K562 (cell line): Measurements from ENCODE around the gene SLC25A15. TPM values are rescaled to one million over a fixed set of nuclear protein-coding genes. Genes with fewer than 3 reads are reported as not detected.

Experiments
- BACH1 ChIP-seq: fragments of 200-800 bp; sonication (Bioruptor generic); IDR thresholded peaks from 2 replicates; pipeline ENCODE4 v1.6.1; 2016; ENCODE audit warnings: missing genetic modification characterization, missing compliant biosample characterization
- DDX20 ChIP-seq: fragments of 450-650 bp; IDR thresholded peaks from 2 replicates; pipeline ENCODE4 v1.6.1; 2016; ENCODE audit warnings: missing genetic modification characterization, low read depth, mild to moderate bottlenecking, missing compliant biosample characterization, moderate library complexity
- DMBX1 ChIP-seq: fragments of 250-450 bp; sonication (Bioruptor Pico); IDR thresholded peaks from 2 replicates; pipeline ENCODE4 v1.8.0; 2022; ENCODE audit warnings: inconsistent platforms, mild to moderate bottlenecking, moderate library complexity, borderline replicate concordance
- EP300 ChIP-seq: IDR thresholded peaks from 2 replicates; pipeline ENCODE4 v1.6.1; 2012; ENCODE audit warnings: low read length, improper control_type of control experiment
- ERF ChIP-seq: fragments of 450-650 bp; formaldehyde crosslinking; IDR thresholded peaks from 2 replicates; pipeline ENCODE4 v1.4.0; 2020; ENCODE audit warnings: mild to moderate bottlenecking, mixed read lengths
- GABPB1 ChIP-seq: sonication (generic); formaldehyde crosslinking; IDR thresholded peaks from 2 replicates; pipeline ENCODE4 v1.8.0; 2022; ENCODE audit warnings: mild to moderate bottlenecking, missing genetic modification reagents
- L3MBTL2 ChIP-seq: fragments of 450-650 bp; IDR thresholded peaks from 2 replicates; pipeline ENCODE4 v1.6.1; 2016; ENCODE audit warnings: mild to moderate bottlenecking, moderate library complexity
- SAFB2 ChIP-seq: fragments of 200-400 bp; formaldehyde crosslinking; IDR thresholded peaks from 2 replicates; pipeline ENCODE4 v1.6.1; 2018; ENCODE audit warnings: borderline replicate concordance, low read length, low read depth, moderate library complexity; ENCODE audit not compliant: severe bottlenecking
- TAF15 ChIP-seq: fragments of 200-400 bp; formaldehyde crosslinking; IDR thresholded peaks from 2 replicates; pipeline ENCODE4 v1.6.1; 2017; ENCODE audit warnings: mild to moderate bottlenecking, low read depth, low read length, moderate library complexity
- polyA plus RNA-seq, 8 experiments: library from polyadenylated mRNA; depleted of rRNA in 4 of 8; stranded (reverse) in 5 of 8; unstranded in 3 of 8; fragments of >200 nt; fragmentation: Nextera tagmentation in 2 of 8; fragmentation: Illumina TruSeq in 1 of 8; extraction: Ambion mirVana in 2 of 8; extraction: Trizol in 1 of 8; gene quantifications; 2 replicates each; pipeline versions ENCODE4 v1.2.1 to v1.2.3, GENCODE V29; 2011 to 2014; ENCODE audit warnings: inconsistent platforms in 1 of 8, missing spikeins in 1 of 8
- total RNA-seq, 7 experiments: library from RNA; depleted of rRNA in 6 of 7; stranded (reverse); fragments of >200 nt in 6 of 7; fragmentation: Illumina TruSeq in 2 of 7; extraction: Trizol in 2 of 7; gene quantifications; 2 replicates each; pipeline versions ENCODE4 v1.2.1 to v1.2.3, GENCODE V29; 2011 to 2021; ENCODE audit warnings: low replicate concordance in 1 of 7
- TF ChIP-seq, protein P1 (sequence below): sonication (generic); IDR thresholded peaks from 2 replicates; pipeline ENCODE4 v1.6.1; 2016
- TF ChIP-seq, protein P2 (sequence below), 3 experiments: IDR thresholded peaks in 2 of 3; conservative IDR thresholded peaks in 1 of 3; 2 replicates each; pipeline ENCODE4 v1.5.1; 2011 to 2012; ENCODE audit warnings: low read length in 3 of 3, mild to moderate bottlenecking in 3 of 3, control low read depth in 2 of 3, improper control_type of control experiment in 1 of 3, inconsistent platforms in 1 of 3, low read depth in 1 of 3, mixed read lengths in 1 of 3, moderate library complexity in 1 of 3; ENCODE audit not compliant: insufficient read depth in 2 of 3
- TF ChIP-seq, protein P3 (sequence below), 2 experiments: fragments of 250-450 bp in 1 of 2; fragments of 450-650 bp in 1 of 2; sonication (Bioruptor Pico) in 1 of 2; IDR thresholded peaks; 2 replicates each; pipeline versions ENCODE4 v1.6.1 to v1.8.0; 2016 to 2021; ENCODE audit warnings: mild to moderate bottlenecking in 2 of 2, moderate library complexity in 2 of 2, missing compliant biosample characterization in 1 of 2, missing genetic modification characterization in 1 of 2
- TF ChIP-seq, protein P4 (sequence below): fragments of 250-450 bp; sonication (Bioruptor Pico); IDR thresholded peaks from 2 replicates; pipeline ENCODE4 v1.5.0; 2021
- TF ChIP-seq, protein P5 (sequence below): fragments of 200-800 bp; sonication (Bioruptor generic); IDR thresholded peaks from 2 replicates; pipeline ENCODE4 v1.6.1; 2017; ENCODE audit warnings: missing genetic modification characterization, missing compliant biosample characterization
- TF ChIP-seq, protein P6 (sequence below): fragments of 250-450 bp; sonication (Bioruptor Pico); IDR thresholded peaks from 2 replicates; pipeline ENCODE4 v1.5.0; 2021; ENCODE audit warnings: mild to moderate bottlenecking, moderate library complexity

Gene SLC25A15
- total and polyA plus RNA-seq, 9 of the 15 experiments (the other 6 are each of a cell fraction or from before 2014, with no cell fraction given) = 3.5 to 30.5 (median 20.3) TPM

DNA sequence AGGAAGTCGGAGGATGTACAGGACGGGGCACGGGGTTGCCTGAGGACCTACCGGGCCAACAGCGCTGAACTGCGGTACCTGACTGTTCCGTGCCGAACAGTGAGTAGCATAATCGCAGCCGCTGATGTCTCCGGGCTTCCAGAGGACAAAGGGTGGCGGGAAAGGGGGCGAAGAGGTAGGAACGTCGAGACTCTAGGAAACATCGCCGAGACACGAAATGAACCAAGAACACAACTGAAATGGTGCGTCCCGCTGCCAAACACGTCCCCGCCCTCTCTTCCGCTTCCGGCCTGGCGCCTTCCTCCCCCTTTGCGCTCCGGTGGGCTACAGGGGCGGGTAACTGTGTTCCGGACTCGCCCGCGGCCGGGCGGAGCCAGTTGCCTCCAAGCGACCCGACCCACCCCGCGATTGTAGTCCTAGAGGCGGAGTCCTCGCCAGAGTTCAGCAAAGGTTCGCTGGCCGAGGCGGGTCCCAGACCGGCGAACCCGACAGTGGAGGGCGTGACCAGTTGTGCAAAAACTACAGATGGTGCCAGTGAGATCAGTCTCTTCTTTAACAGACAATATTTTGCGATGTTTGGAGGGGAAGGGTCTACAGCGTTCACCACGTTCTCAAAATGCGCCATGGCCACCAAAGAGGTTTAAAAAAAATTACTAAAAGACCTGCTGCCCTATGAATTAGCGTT, 18.3 kb upstream of the SLC25A15 start, which contains the start of gene MRPS31 (continued):
- TF ChIP-seq, protein P1, sequence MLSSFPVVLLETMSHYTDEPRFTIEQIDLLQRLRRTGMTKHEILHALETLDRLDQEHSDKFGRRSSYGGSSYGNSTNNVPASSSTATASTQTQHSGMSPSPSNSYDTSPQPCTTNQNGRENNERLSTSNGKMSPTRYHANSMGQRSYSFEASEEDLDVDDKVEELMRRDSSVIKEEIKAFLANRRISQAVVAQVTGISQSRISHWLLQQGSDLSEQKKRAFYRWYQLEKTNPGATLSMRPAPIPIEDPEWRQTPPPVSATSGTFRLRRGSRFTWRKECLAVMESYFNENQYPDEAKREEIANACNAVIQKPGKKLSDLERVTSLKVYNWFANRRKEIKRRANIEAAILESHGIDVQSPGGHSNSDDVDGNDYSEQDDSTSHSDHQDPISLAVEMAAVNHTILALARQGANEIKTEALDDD = 0 out of 2 replicates have a peak, but pooled peaks have one; percentile 32
- no peak for TF ChIP-seq TAF15
- TF ChIP-seq, protein P2, sequence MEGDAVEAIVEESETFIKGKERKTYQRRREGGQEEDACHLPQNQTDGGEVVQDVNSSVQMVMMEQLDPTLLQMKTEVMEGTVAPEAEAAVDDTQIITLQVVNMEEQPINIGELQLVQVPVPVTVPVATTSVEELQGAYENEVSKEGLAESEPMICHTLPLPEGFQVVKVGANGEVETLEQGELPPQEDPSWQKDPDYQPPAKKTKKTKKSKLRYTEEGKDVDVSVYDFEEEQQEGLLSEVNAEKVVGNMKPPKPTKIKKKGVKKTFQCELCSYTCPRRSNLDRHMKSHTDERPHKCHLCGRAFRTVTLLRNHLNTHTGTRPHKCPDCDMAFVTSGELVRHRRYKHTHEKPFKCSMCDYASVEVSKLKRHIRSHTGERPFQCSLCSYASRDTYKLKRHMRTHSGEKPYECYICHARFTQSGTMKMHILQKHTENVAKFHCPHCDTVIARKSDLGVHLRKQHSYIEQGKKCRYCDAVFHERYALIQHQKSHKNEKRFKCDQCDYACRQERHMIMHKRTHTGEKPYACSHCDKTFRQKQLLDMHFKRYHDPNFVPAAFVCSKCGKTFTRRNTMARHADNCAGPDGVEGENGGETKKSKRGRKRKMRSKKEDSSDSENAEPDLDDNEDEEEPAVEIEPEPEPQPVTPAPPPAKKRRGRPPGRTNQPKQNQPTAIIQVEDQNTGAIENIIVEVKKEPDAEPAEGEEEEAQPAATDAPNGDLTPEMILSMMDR (IDR thresholded peaks at IDR 0.05 in 2 of 3, conservative IDR thresholded peaks at IDR 0.05 in 1 of 3; ENCODE audit: insufficient read depth in 2 of 3, low read depth in 1 of 3, low read length in 3 of 3) = peak in 1 of 3 experiments; percentile 13; a peak in 1 of 6 replicates
- TF ChIP-seq, protein P3, sequence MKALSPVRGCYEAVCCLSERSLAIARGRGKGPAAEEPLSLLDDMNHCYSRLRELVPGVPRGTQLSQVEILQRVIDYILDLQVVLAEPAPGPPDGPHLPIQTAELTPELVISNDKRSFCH (CRISPR knock-in tag; IDR thresholded peaks at IDR 0.05) = no peak
- TF ChIP-seq, protein P3 (tag; IDR thresholded peaks at IDR 0.05) = peak; percentile 85
- TF ChIP-seq ERF (CRISPR knock-in tag) = 0 out of 2 replicates have a peak, but pooled peaks have one; percentile 18
- TF ChIP-seq SAFB2 = no peak
- TF ChIP-seq, protein P4, sequence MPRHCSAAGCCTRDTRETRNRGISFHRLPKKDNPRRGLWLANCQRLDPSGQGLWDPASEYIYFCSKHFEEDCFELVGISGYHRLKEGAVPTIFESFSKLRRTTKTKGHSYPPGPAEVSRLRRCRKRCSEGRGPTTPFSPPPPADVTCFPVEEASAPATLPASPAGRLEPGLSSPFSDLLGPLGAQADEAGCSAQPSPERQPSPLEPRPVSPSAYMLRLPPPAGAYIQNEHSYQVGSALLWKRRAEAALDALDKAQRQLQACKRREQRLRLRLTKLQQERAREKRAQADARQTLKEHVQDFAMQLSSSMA (CRISPR knock-in tag) = peak; percentile 92
- TF ChIP-seq EP300 = peak; percentile 36; the same call in 1 of the 2 replicates
- no peak for TF ChIP-seq DMBX1
- TF ChIP-seq GABPB1 = peak; percentile 100
- TF ChIP-seq BACH1 (tag) = no peak
- TF ChIP-seq, protein P5, sequence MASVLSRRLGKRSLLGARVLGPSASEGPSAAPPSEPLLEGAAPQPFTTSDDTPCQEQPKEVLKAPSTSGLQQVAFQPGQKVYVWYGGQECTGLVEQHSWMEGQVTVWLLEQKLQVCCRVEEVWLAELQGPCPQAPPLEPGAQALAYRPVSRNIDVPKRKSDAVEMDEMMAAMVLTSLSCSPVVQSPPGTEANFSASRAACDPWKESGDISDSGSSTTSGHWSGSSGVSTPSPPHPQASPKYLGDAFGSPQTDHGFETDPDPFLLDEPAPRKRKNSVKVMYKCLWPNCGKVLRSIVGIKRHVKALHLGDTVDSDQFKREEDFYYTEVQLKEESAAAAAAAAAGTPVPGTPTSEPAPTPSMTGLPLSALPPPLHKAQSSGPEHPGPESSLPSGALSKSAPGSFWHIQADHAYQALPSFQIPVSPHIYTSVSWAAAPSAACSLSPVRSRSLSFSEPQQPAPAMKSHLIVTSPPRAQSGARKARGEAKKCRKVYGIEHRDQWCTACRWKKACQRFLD (CRISPR knock-in tag) = no peak
- TF ChIP-seq, protein P6, sequence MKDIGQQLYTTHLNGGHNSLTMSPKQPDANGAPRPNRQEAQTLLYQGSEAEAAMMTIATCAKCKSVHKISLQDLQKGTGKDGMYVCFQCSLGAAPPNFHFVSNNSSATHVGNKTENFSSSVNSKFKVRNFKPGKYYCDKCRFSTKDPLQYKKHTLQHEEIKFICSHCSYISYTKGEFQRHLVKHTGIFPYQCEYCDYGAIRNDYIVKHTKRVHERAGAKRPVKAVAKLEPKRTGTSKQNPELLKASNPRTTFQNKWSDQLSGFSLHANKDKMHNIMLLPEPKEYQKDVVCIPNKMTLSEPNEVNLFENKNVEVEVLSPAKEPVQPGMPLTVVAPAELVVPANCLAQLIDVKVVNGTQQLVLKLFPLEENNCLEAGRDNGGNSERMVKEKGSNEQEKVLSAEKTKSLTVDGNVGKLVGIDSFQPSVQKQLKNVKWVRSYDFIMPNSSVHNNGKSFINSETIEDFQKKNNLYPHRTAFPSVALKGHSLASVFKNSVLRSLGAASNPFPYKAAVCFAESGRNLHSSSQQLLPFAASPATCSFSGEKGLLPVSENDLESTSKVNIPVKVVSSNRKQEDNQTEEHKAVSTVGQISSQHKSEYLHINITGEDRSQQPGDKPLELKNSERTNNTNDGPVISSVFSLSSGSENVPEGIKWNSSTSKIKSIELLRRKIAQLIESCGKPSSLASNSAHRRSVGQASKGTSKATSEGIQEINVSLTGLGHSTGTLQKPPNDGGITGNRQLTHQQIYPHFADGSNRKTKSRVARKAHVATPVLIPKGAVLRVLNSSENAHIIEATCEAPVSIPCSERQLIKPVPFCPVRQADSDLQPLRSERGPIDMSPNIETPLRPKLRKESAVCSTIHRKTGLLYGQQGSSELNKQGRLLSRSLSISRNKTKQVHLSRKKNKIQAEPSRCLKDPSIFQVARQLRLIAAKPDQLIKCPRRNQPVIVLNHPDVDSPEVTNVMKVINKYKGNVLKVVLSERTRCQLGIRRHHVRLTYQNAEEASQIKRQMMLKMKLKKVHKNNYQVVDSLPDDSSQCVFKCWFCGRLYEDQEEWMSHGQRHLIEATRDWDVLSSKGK (CRISPR knock-in tag) = no peak
- TF ChIP-seq L3MBTL2 = peak; percentile 73
- no peak for TF ChIP-seq DDX20 (tag)
